Esophagus squamous epithelium (tissue), 4 donors: ENCODE measurements around the gene FGD3.

Experiments used
- POLR2A ChIP-seq, 4 donors: fragments of 450-650 bp; IDR thresholded peaks; one replicate each; pipeline ENCODE4 v1.6.1; 2017; ENCODE audit warnings: antibody characterized with exemption in 4 of 4, mild to moderate bottlenecking in 4 of 4, moderate library complexity in 3 of 4
- TF ChIP-seq, protein P1 (sequence below), 6 experiments: fragments of 450-650 bp in 4 of 6; fragments of 200-600 bp in 2 of 6; sonication (generic) in 2 of 6; IDR thresholded peaks; one replicate each; pipeline ENCODE4 v1.5.1; 2016 to 2019; ENCODE audit warnings: antibody characterized with exemption in 6 of 6, mild to moderate bottlenecking in 4 of 6, moderate library complexity in 4 of 6

- TF ChIP-seq, protein P1, sequence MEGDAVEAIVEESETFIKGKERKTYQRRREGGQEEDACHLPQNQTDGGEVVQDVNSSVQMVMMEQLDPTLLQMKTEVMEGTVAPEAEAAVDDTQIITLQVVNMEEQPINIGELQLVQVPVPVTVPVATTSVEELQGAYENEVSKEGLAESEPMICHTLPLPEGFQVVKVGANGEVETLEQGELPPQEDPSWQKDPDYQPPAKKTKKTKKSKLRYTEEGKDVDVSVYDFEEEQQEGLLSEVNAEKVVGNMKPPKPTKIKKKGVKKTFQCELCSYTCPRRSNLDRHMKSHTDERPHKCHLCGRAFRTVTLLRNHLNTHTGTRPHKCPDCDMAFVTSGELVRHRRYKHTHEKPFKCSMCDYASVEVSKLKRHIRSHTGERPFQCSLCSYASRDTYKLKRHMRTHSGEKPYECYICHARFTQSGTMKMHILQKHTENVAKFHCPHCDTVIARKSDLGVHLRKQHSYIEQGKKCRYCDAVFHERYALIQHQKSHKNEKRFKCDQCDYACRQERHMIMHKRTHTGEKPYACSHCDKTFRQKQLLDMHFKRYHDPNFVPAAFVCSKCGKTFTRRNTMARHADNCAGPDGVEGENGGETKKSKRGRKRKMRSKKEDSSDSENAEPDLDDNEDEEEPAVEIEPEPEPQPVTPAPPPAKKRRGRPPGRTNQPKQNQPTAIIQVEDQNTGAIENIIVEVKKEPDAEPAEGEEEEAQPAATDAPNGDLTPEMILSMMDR (IDR thresholded peaks at IDR 0.05), result no peak
- no peak for TF ChIP-seq POLR2A (IDR thresholded peaks at IDR 0.05)
Measured at GRCh38 chr9:93033531-93033930, 86.2 kb downstream of the FGD3 start.
